GM12891 (cell line): ENCODE measurements around the gene SRGAP1.

ENCODE experiments used
- DNase-seq: peaks from one replicate; pipeline ENCODE4 v3.0.0; 2011; ENCODE audit warnings: low spot score; ENCODE audit not compliant: insufficient read length
- FAIRE-seq: peaks from 2 replicates; lab custom pipeline; 2011; peaks lifted over from hg19 to GRCh38; lab: Jason Lieb, UNC
- PAX5 ChIP-seq: IDR thresholded peaks from 2 replicates; pipeline ENCODE4 v1.6.1; 2011; ENCODE audit warnings: low read length, moderate library complexity, mild to moderate bottlenecking; ENCODE audit not compliant: insufficient read depth, severe bottlenecking
- POLR2A ChIP-seq: IDR thresholded peaks from 2 replicates; pipeline ENCODE4 v1.6.1; 2011; ENCODE audit warnings: low read depth, low read length, control low read depth
- POLR2AphosphoS5 ChIP-seq: IDR thresholded peaks from 2 replicates; pipeline ENCODE4 v1.6.1; 2011; ENCODE audit warnings: low read depth, low read length, control low read depth
- POU2F2 ChIP-seq: IDR thresholded peaks from 2 replicates; pipeline ENCODE4 v1.6.1; 2011; ENCODE audit warnings: low read depth, mild to moderate bottlenecking, control low read depth, low read length, moderate library complexity
- SPI1 ChIP-seq: IDR thresholded peaks from 2 replicates; pipeline ENCODE4 v1.6.1; 2011; ENCODE audit warnings: low read depth, low read length, control low read depth
- TAF1 ChIP-seq: IDR thresholded peaks from 2 replicates; pipeline ENCODE4 v1.6.1; 2011; ENCODE audit warnings: low read depth, low read length, control low read depth

SRGAP1 gene

GRCh38 chr12:64087761-64088160 is 243.3 kb downstream of the SRGAP1 start:
- DNase-seq (no peak), FAIRE-seq (no peak)
- TF ChIP-seq POU2F2 (no peak), SPI1 (no peak), POLR2A (no peak), TAF1 (no peak), PAX5 (no peak), POLR2AphosphoS5 (no peak)

GRCh38 chr12:64088431-64089349 is 244.2 kb downstream of the SRGAP1 start:
- FAIRE-seq: no peak
- no peak for DNase-seq
- TF ChIP-seq PAX5: no peak
- TF ChIP-seq POLR2A: no peak
- TF ChIP-seq POU2F2: no peak
- no peak for TF ChIP-seq SPI1
- TF ChIP-seq TAF1: no peak
- TF ChIP-seq POLR2AphosphoS5: no peak

- no peak for TF ChIP-seq PAX5
- no peak for TF ChIP-seq POLR2A
- TF ChIP-seq TAF1: no peak
- no peak for TF ChIP-seq SPI1
- TF ChIP-seq POU2F2: no peak
- no peak for TF ChIP-seq POLR2AphosphoS5
- FAIRE-seq (no peak), DNase-seq (no peak)
Measured at GRCh38 chr12:64090047-64090446, 245.5 kb downstream of the SRGAP1 start.

GRCh38 chr12:64091186-64091585 is 246.7 kb downstream of the SRGAP1 start:
- DNase-seq: no peak
- FAIRE-seq: no peak
- no peak for TF ChIP-seq POU2F2
- TF ChIP-seq TAF1: no peak
- TF ChIP-seq SPI1: no peak
- no peak for TF ChIP-seq POLR2A
- no peak for TF ChIP-seq POLR2AphosphoS5

- DNase-seq (no peak), FAIRE-seq (no peak)
- TF ChIP-seq POLR2A (no peak), POLR2AphosphoS5 (no peak), SPI1 (no peak), PAX5 (no peak), POU2F2 (no peak), TAF1 (no peak)
Measured at GRCh38 chr12:64092507-64093196, 248.2 kb downstream of the SRGAP1 start.

GRCh38 chr12:64093689-64094088 is 249.2 kb downstream of the SRGAP1 start:
- DNase-seq: no peak

GRCh38 chr12:64097366-64098105 is 253.0 kb downstream of the SRGAP1 start:
- TF ChIP-seq POLR2AphosphoS5: no peak
- no peak for TF ChIP-seq PAX5
- no peak for TF ChIP-seq SPI1
- no peak for TF ChIP-seq POU2F2
- TF ChIP-seq POLR2A: no peak
- no peak for TF ChIP-seq TAF1
- DNase-seq (no peak), FAIRE-seq (no peak)

More at GRCh38 chr12:64093689-64094088, 249.2 kb downstream of the SRGAP1 start:
- TF ChIP-seq TAF1: no peak
- TF ChIP-seq POLR2A: no peak
- TF ChIP-seq POLR2AphosphoS5: no peak
- TF ChIP-seq POU2F2: no peak
- no peak for TF ChIP-seq PAX5
- TF ChIP-seq SPI1: no peak
- no peak for FAIRE-seq

GRCh38 chr12:64098709-64099354 is 254.3 kb downstream of the SRGAP1 start:
- FAIRE-seq: no peak
- DNase-seq: no peak
- TF ChIP-seq SPI1: no peak
- TF ChIP-seq PAX5: no peak
- no peak for TF ChIP-seq POLR2AphosphoS5
- no peak for TF ChIP-seq POU2F2
- TF ChIP-seq TAF1: no peak
- no peak for TF ChIP-seq POLR2A
